Inferior parietal cortex (tissue), 1 donor: ENCODE results near the gene GCAT.

Experiments used
- DNase-seq: peaks from one replicate; pipeline ENCODE4 v3.0.0-alpha.2; 2016; ENCODE audit errors: extremely low spot score

The GCAT gene

GRCh38 chr22:37809672-37810333, 2.1 kb downstream of the GCAT start:
- no peak for DNase-seq

GRCh38 chr22:37811867-37812266, 4.1 kb downstream of the GCAT start:
- DNase-seq = no peak

- no peak for DNase-seq
These were observed 5.3 kb downstream of the GCAT start for GRCh38 chr22:37812869-37813678.

DNA sequence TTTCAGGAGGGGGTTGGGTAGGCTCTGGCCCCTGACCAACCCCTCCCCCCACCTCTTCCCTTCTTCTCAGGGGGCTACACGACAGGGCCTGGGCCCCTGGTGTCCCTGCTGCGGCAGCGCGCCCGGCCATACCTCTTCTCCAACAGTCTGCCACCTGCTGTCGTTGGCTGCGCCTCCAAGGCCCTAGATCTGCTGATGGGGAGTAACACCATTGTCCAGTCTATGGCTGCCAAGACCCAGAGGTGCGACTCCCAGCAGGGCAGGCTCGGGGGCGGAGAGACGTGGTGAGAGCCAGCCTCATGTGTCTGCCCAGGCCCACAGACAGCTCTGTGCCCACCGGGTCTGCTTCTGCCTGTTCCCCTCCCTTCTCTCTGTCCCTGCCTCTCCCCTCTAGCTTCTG, 7.9 kb downstream of the GCAT start:
- no peak for DNase-seq

DNA sequence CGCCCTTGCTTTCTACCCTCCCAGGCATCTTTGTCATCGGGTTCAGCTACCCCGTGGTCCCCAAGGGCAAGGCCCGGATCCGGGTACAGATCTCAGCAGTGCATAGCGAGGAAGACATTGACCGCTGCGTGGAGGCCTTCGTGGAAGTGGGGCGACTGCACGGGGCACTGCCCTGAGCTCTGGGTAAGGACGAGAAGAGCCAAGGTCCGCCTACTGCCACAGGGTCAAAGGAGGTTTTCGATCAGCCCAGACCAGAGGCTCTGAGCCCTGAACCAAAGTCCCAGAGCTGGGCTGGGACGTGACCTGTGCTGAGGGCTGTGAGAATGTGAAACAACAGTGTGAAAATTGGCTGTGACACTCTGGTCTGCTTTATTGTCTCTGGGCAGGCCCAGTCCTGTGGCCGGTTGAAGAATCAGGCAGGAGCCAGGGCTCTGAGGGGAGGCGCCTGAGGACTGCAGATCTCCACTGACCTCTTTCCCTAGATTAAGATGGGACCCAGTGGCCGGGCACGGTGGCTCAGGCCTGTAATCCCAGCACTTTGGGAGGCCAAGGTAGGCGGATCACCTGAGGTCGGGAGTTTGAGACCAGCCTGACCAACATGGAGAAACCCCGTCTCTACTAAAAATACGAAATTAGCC, 8.9 kb downstream of the GCAT start:
- DNase-seq = no peak

DNA sequence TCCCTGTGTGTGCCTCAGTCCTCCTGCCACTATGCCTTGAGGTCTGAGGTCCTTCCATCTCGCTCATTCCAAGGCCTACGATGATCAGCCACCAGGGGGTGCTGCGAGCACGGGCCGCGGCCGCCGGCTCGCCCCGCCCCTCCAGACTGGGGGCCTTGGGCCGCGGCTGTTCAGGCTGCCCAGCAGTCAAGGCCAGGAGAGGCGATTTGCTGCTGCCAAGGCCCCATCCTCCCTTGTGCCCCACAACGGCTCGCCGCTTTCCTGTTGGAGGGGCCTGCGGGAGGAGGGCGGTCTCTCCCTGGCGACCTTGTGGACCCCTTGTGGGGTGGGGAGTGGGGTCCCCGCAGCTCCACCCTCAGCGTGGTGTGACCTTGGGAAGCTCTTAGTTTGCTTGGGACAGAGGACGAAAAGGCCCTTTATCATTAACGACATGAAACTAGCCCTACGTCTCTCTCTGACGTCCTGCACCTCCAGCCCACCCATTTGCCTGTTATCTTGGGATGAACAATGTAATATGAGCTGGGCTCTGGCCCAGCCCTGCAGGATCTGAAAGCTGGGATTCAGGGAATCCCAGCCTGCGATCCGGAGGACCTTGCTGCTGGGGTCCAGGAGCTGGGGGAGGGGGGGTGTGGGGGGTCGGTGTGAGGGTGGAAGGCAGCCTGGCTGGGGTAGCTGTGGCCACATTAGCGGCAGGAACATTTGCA, 10.1 kb downstream of the GCAT start:
- DNase-seq = peak; percentile 90

GRCh38 chr22:37818409-37819104, 10.8 kb downstream of the GCAT start:
- peak; percentile 29 for DNase-seq

- no peak for DNase-seq
These were observed 11.3 kb downstream of the GCAT start for GRCh38 chr22:37819105-37819433.

- DNase-seq = no peak
These were observed 12.6 kb downstream of the GCAT start for GRCh38 chr22:37820350-37820749.

DNA sequence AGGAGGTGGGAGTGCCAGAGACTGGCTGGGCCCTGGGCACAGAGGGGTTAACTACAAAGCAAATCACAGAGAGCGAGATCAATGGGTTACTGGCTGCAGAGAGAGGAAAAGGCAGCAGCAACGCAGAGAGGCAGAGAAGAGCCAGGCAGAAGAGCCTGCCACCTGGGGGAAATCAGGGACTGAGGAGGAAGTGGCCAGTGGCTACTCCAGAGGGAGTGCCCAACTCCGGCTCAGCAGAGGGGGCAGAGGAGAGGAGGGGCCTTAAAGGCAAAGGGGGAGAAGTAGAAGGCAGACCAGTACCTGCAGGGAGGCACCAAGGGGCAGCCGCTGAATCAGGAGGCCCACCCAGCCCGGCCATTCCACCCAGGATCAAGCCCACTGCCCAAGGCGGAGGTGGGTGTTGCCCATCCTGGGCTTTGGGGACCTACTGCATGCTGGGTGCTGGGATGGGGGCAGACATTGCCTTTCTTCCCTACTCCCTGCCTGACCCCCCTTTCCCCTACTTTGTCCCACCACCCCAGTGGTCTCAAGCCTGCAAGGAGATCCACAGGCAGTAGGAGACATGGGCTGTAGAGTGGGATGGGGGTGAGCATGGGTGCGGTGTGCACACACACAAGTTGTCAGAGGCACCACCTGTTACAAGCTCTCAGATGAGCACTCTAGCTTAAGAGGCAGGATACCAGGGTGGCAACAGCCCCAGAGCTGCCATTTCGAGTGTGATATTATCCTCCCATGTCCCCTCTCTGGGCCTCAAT, 14.5 kb downstream of the GCAT start:
- DNase-seq = no peak

DNA sequence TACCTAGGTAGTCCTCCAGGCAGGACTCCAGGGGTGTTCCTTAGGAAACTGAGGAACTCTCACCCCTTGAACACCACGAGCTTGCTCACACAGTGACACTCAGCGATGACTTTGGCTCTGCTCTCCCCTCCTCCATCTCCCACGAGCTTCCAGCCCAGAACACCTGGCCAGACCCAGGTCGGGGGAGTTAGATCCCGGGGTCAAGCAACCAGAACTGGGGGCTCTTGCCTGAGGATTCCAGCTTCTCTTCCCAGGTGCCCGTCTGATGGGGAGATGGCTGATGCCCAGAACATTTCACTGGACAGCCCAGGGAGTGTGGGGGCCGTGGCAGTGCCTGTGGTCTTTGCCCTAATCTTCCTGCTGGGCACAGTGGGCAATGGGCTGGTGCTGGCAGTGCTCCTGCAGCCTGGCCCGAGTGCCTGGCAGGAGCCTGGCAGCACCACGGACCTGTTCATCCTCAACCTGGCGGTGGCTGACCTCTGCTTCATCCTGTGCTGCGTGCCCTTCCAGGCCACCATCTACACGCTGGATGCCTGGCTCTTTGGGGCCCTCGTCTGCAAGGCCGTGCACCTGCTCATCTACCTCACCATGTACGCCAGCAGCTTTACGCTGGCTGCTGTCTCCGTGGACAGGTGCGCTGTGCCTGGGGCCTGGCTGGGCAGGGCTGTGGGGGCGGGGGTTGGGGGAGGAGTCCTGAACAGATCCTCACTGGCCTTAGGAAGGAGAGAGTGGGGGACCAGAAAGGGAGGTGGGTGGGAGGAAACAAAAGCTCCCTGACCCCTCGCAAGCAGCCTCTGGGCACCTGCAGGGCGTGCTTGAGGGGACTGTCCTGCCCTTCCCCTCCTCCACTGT, 15.6 kb downstream of the GCAT start, which contains the start of gene GALR3:
Gene GALR3, plus strand, starts transcription at position 249 of the 852 bp plus-strand sequence. Its CDS starts 25 bp downstream, at position 274.
- DNase-seq = no peak

- DNase-seq = no peak
These were observed 17.2 kb downstream of the GCAT start for GRCh38 chr22:37824674-37825641.

DNA sequence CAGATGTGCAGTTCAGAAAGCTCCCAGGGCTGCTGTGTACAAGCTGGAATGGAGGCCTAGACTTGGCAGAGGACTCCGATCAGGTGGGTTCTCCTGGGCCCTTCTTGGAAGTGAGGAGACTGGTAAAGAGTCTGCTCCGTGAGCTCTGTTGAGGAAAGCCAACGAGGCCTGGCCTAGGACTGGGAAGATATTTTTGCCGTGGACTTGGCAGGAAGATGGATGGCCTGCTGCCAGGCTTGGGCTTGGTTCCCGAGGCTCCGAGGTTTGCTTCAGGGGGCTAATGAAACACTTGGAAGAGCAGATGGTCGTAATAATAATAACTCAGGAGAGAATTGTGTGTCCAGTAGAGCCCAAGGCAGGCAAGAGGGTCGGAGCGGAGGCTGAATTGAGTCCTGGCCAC, 19.3 kb downstream of the GCAT start:
- DNase-seq = peak; percentile 47

DNA sequence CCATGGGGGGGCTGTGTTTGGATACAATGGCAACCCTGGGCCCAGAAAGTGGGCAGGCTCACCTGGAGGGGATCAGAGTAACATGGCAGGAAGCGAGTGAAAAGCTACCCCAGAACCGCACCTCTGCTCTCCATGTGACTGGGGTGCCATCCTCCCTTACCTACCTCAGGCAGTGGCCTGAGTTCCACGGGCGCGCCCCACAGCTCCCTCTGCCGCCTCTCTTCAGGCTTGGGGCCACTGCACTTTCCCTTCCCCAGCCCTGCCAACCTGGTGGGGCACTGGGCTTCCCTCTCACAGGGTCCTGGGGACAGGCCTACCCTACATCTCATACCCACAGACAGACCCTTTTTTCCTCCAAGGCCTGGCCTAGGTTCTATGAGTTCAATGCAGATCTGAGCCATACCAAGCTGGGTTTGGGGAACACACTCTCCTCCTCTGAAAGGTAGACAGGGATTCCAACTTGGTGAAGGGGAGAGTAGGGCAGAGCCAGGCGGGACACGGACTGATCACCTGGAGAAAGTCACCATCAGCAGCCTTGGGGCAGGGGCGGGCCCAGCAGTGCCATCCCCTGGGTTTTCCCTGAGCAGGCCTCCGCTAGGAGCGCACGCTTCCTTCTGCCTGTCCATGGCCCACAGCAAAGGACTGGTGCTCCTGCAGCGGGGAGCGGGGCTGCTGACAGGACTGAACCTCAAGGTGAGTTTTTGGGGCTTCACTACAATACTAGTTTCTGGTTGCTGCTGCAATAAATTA, 22.5 kb downstream of the GCAT start:
- DNase-seq = no peak

DNA sequence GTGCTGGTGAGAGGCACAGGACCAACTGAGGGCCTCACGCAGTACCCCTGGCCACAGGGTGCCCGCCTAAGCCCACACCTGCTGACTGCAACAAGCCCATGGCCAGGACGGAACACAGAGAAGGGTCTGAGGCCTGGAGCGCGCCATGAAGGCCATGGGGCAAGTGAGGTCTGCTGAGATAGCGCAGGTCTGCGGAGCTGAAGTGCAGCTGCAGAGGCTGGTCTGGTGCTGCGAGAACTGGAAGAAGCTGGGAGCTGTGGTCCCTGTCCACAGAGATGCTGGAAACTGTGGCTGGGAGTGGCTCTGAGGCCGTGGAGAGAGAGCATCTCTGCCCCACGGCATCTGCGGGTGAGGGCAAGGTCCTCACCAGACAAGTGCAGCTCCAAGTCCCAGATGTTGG, 23.7 kb downstream of the GCAT start:
- DNase-seq = no peak

DNA sequence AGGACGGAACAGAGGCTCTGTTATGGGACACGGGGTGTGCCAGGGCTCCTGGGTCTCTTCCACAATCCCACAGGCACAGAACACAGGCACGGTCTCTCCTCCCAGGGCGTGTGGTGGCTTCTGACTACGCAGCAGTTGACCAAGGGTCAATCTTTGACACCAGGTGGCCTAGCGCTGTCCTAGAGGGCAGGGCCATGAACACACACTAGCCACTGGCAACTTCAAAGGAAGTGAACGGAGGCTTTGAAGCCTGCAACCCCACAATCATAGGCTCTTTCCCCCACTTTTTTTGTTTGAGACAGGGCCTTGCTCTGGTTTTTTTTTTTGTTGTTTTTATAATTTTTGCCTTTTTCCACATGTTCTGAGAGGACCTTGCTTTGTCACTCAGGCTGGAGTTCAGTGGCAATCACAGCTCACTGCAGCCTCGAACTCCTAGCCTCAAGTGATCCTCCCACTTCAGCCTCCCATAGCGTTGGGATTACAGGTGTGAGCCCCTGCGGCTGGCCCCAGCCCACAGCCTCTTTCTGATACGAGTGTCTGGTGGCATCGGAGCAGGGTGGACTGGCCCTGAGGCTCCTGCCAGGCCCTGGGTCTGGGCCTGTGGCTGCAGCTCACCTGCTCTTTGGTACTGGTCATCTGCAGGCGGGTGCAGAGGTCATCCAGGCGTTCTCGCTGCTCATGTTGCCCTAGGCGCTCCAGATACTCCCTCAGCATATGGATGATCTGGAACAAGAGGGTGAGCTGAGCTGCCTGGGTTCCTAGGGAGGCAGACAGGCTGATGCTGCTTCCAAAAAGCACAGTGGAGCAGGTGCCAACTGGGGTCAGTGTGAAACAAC, 24.5 kb downstream of the GCAT start:
- DNase-seq = no peak
